H1 (cell line): ENCODE data around the gene SLC22A23. TPM values are rescaled to one million over a fixed set of nuclear protein-coding genes. Genes with fewer than 3 reads are reported as not detected.

ENCODE experiments used
- CHD1 ChIP-seq: IDR thresholded peaks from 2 replicates; pipeline ENCODE4 v1.6.1; 2012; ENCODE audit warnings: low read depth, low read length, improper control_type of control experiment
- NANOG ChIP-seq: IDR thresholded peaks from 2 replicates; pipeline ENCODE4 v1.6.1; 2011; ENCODE audit warnings: low read length, low read depth, mild to moderate bottlenecking, inconsistent platforms; ENCODE audit not compliant: insufficient read depth, poor library complexity, severe bottlenecking
- RNF2 ChIP-seq: fragments of 200-900, 300-1000 bp; sonication (generic); IDR thresholded peaks from 2 replicates; pipeline ENCODE4 v1.7.1; 2016; ENCODE audit warnings: borderline replicate concordance, low read depth, mild to moderate bottlenecking, antibody characterized with exemption, low read length; ENCODE audit not compliant: poor library complexity, severe bottlenecking; ENCODE audit errors: missing control alignments
- YY1 ChIP-seq: IDR thresholded peaks from 2 replicates; pipeline ENCODE4 v1.6.1; 2011; ENCODE audit warnings: low read depth, mild to moderate bottlenecking, low read length
- polyA plus RNA-seq, 7 experiments: library from polyadenylated mRNA; depleted of rRNA in 3 of 7; stranded (reverse) in 5 of 7; unstranded in 2 of 7; fragments of >200 nt in 5 of 7; fragments of 200-250 nt in 2 of 7; gene quantifications; 1 replicate in 5 of 7; 2 replicates in 1 of 7; 4 replicates in 1 of 7; pipeline versions ENCODE4 v1.2.1 to v1.2.3, GENCODE V29; 2011 to 2013; ENCODE audit warnings: missing spikeins in 2 of 7, mixed read lengths in 2 of 7
- total RNA-seq: library from RNA; stranded (reverse); fragmentation: NEBNext Ultra II Directional; extraction: Animal tissue kit (Norgen Biotek cat#: 25700); gene quantifications from 2 replicates; pipeline ENCODE4 v1.2.1, GENCODE V29; 2021
- TF ChIP-seq, protein P1 (sequence below), 3 experiments: IDR thresholded peaks; 1 replicate in 2 of 3; 2 replicates in 1 of 3; pipeline versions ENCODE4 v1.5.1 to v1.6.1; 2011; ENCODE audit warnings: low read length in 3 of 3, mild to moderate bottlenecking in 3 of 3, inconsistent platforms in 2 of 3, low read depth in 1 of 3, moderate library complexity in 1 of 3; ENCODE audit not compliant: insufficient read depth in 1 of 3; ENCODE audit errors: control extremely low read depth in 1 of 3

Gene SLC22A23
- total and polyA plus RNA-seq, 2 of the 8 experiments (the other 6 are each of a cell fraction or from before 2014, with no cell fraction given), result 9.9 to 38.4 TPM

GRCh38 chr6:3398755-3399696 lies 57.8 kb downstream of the SLC22A23 start (continued):
- no peak for TF ChIP-seq NANOG
- TF ChIP-seq, protein P1, sequence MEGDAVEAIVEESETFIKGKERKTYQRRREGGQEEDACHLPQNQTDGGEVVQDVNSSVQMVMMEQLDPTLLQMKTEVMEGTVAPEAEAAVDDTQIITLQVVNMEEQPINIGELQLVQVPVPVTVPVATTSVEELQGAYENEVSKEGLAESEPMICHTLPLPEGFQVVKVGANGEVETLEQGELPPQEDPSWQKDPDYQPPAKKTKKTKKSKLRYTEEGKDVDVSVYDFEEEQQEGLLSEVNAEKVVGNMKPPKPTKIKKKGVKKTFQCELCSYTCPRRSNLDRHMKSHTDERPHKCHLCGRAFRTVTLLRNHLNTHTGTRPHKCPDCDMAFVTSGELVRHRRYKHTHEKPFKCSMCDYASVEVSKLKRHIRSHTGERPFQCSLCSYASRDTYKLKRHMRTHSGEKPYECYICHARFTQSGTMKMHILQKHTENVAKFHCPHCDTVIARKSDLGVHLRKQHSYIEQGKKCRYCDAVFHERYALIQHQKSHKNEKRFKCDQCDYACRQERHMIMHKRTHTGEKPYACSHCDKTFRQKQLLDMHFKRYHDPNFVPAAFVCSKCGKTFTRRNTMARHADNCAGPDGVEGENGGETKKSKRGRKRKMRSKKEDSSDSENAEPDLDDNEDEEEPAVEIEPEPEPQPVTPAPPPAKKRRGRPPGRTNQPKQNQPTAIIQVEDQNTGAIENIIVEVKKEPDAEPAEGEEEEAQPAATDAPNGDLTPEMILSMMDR (IDR thresholded peaks at IDR 0.05; ENCODE audit: control extremely low read depth in 1 of 3, insufficient read depth in 1 of 3, low read depth in 1 of 3, low read length in 3 of 3), result no peak
- no peak for TF ChIP-seq CHD1
- no peak for TF ChIP-seq YY1
- TF ChIP-seq RNF2, result no peak
- TF ChIP-seq, all 59 proteins: peak for 0
